B cell (primary cell): ENCODE measurements around the gene ELMO1. TPM values are rescaled to one million over a fixed set of nuclear protein-coding genes. Genes with fewer than 3 reads are reported as not detected.

Experiments used
- ATAC-seq: fragments of 200-7000 bp; cut with Tn5 transposase; one replicate; pipeline ENCODE4 v1.10.0; 2021; ENCODE audit warnings: low read depth, mild to moderate bottlenecking, moderate number of reproducible peaks, moderate library complexity
- CTCF ChIA-PET: fragments of 350-600 bp; sonication (Branson Sonifier 250); formaldehyde crosslinking; loops from one replicate; lab custom pipeline; 2021; ENCODE audit warnings: antibody characterized with exemption, inconsistent platforms; lab: Charles Lee
- POLR2A ChIA-PET: fragments of 350-600 bp; sonication (Branson Sonifier 250); formaldehyde crosslinking; loops from one replicate; lab custom pipeline; 2021; ENCODE audit warnings: antibody characterized with exemption; lab: Charles Lee
- DNase-seq: peaks from one replicate; pipeline ENCODE4 v3.0.0; 2013
- H2AFZ ChIP-seq: 2 replicates; pipeline ENCODE4 v1.6.1; 2012; ENCODE audit warnings: mild to moderate bottlenecking, low read depth, low read length; ENCODE audit not compliant: insufficient read depth, poor library complexity, severe bottlenecking
- H3K27ac ChIP-seq, 2 donors: 1 replicate in 1 of 2; 2 replicates in 1 of 2; pipeline ENCODE4 v1.5.1; 2012 to 2013; ENCODE audit warnings: low read length in 2 of 2, mild to moderate bottlenecking in 2 of 2, moderate library complexity in 1 of 2
- H3K27me3 ChIP-seq, 4 experiments: fragments of 200-600 bp in 1 of 4; sonication (generic) in 1 of 4; replicated peaks in 1 of 4; 1 replicate in 2 of 4; 2 replicates in 2 of 4; pipeline versions ENCODE4 v1.6.1 to v1.7.0; 2013 to 2016; ENCODE audit warnings: low read length in 3 of 4, mild to moderate bottlenecking in 2 of 4, mixed read lengths in 1 of 4, moderate library complexity in 1 of 4; ENCODE audit not compliant: insufficient read depth in 4 of 4, control insufficient read depth in 3 of 4; ENCODE audit errors: control extremely low read depth in 1 of 4
- H3K36me3 ChIP-seq, 2 experiments: replicated peaks in 1 of 2; 1 replicate in 1 of 2; 2 replicates in 1 of 2; pipeline versions ENCODE4 v1.6.1 to v1.7.1; 2013; ENCODE audit warnings: low read length in 1 of 2; ENCODE audit not compliant: insufficient read depth in 2 of 2, control insufficient read depth in 1 of 2; ENCODE audit errors: control extremely low read depth in 1 of 2, extremely low read depth in 1 of 2
- H3K4me1 ChIP-seq, 2 donors: fragments of 200-600 bp in 1 of 2; sonication (generic) in 1 of 2; 1 replicate in 1 of 2; 2 replicates in 1 of 2; pipeline versions ENCODE4 v1.5.1 to v1.6.1; 2013 to 2017; ENCODE audit warnings: low read length in 2 of 2; ENCODE audit not compliant: control insufficient read depth in 2 of 2, insufficient read depth in 2 of 2
- H3K4me2 ChIP-seq: replicated peaks from 2 replicates; pipeline ENCODE3; 2012; ENCODE audit warnings: mild to moderate bottlenecking, low read depth, low read length; ENCODE audit not compliant: poor library complexity, severe bottlenecking
- H3K4me3 ChIP-seq, 5 experiments: fragments of 200-600 bp in 1 of 5; sonication (generic) in 1 of 5; 1 replicate in 3 of 5; 2 replicates in 2 of 5; pipeline versions ENCODE4 v1.5.1 to v1.7.0; 2011 to 2016; ENCODE audit warnings: low read length in 4 of 5, mild to moderate bottlenecking in 4 of 5, low read depth in 2 of 5, control low read depth in 1 of 5, moderate library complexity in 1 of 5; ENCODE audit not compliant: insufficient read depth in 1 of 5; ENCODE audit errors: control extremely low read depth in 1 of 5, extremely low read depth in 1 of 5
- H3K79me2 ChIP-seq: fragments of 200-600 bp; sonication (generic); one replicate; pipeline ENCODE4 v1.6.0; 2016; ENCODE audit warnings: low read length; ENCODE audit not compliant: control insufficient read depth, insufficient read depth
- H3K9ac ChIP-seq: fragments of 200-600 bp; sonication (generic); 2 replicates; pipeline ENCODE4 v1.6.1; 2017; ENCODE audit warnings: mild to moderate bottlenecking, low read length, moderate library complexity
- H3K9me3 ChIP-seq, 3 donors: one replicate each; pipeline versions ENCODE4 v1.6.1 to v1.7.1; 2013; ENCODE audit warnings: low read length in 2 of 3; ENCODE audit not compliant: control insufficient read depth in 2 of 3, insufficient read depth in 1 of 3; ENCODE audit errors: control extremely low read depth in 1 of 3
- H4K20me1 ChIP-seq: 2 replicates; pipeline ENCODE4 v1.6.0; 2012; ENCODE audit warnings: mild to moderate bottlenecking, low read length; ENCODE audit not compliant: insufficient read depth, control insufficient read depth, poor library complexity, severe bottlenecking
- H3K27ac Mint-ChIP-seq: one replicate; pipeline ENCODE4 v1.8.0; 2021; ENCODE audit warnings: mixed read lengths
- H3K27me3 Mint-ChIP-seq: one replicate; pipeline ENCODE4 v1.8.0; 2021; ENCODE audit warnings: mixed read lengths
- H3K4me1 Mint-ChIP-seq: one replicate; pipeline ENCODE4 v1.8.0; 2021; ENCODE audit warnings: mixed read lengths
- H3K4me3 Mint-ChIP-seq: one replicate; pipeline ENCODE4 v1.8.0; 2021; ENCODE audit warnings: mixed read lengths
- H3K9me3 Mint-ChIP-seq: one replicate; pipeline ENCODE4 v1.8.0; 2022; ENCODE audit warnings: mixed read lengths; ENCODE audit not compliant: insufficient read depth
- CTCF ChIP-seq: fragments of 200-600 bp; IDR thresholded peaks from one replicate; pipeline ENCODE4 v1.8.0; 2022; ENCODE audit warnings: antibody characterized with exemption, mild to moderate bottlenecking
- EZH2 ChIP-seq: IDR thresholded peaks from 2 replicates; pipeline ENCODE4 v1.6.1; 2012; ENCODE audit warnings: borderline replicate concordance, low read depth, mild to moderate bottlenecking, moderate library complexity, low read length; ENCODE audit not compliant: insufficient read depth, poor library complexity, severe bottlenecking
- WGBS: methylation state at CpG from one replicate; pipeline ENCODE4 v1.1.5; 2013; ENCODE audit warnings: missing lambda C conversion rate; ENCODE audit not compliant: insufficient coverage; 5-methylcytosine and 5-hydroxymethylcytosine counted together
- intact Hi-C: fragments of 100-400 bp; cut with micrococcal nuclease; formaldehyde crosslinking; loops from one replicate; pipeline ENCODE4 v1.10.0; 2022
- polyA plus RNA-seq: library from polyadenylated mRNA; depleted of rRNA; stranded (reverse); fragments of >200 nt; gene quantifications from 2 replicates; pipeline ENCODE4 v1.2.3, GENCODE V29; 2012
- total RNA-seq, 2 donors: library from RNA; stranded (reverse); fragments of 120-200 nt in 1 of 2; gene quantifications; 1 replicate in 1 of 2; 2 replicates in 1 of 2; pipeline versions ENCODE4 v1.2.3 to v1.2.4, GENCODE V29; 2013 to 2022

The ELMO1 gene
- total and polyA plus RNA-seq, 2 donors (not counting 1 experiment from before 2014, with no cell fraction given): 44.7 to 177 TPM

- Histone ChIP-seq H3K9ac (no peak overlapping the region), H3K27ac (no peak overlapping the region), H3K4me1 (no peaks in the 10 kb centered on the region), H4K20me1 (peaks cover 29% of the 10 kb centered on the region), H3K36me3 (peaks cover 0 to 8% of the 10 kb centered on the region in 2 experiments), H2AFZ (no peak overlapping the region), H3K27me3 (no peaks in the 10 kb centered on the region), H3K4me2 (no peak overlapping the region), H3K9me3 (peaks cover 0 to 15% (median 13%) of the 10 kb centered on the region in 3 donors), H3K79me2 (peaks cover 76% of the 10 kb centered on the region), H3K4me3 (no peak overlapping the region)
- intact Hi-C loops: no loop called here
- no peak overlapping the region for H3K27ac Mint-ChIP-seq
- H3K9me3 Mint-ChIP-seq: peaks cover 11% of the 10 kb centered on the region
- DNase-seq: no peak
- no peak overlapping the region for H3K4me3 Mint-ChIP-seq
- no peaks in the 10 kb centered on the region for H3K27me3 Mint-ChIP-seq
- TF ChIP-seq CTCF: no peak
- TF ChIP-seq EZH2: no peak
- POLR2A ChIA-PET: no interaction called here
- ATAC-seq: no peak
- WGBS: 60% methylated on average over 1 of the region's 4 CpGs
- peaks cover 11% of the 10 kb centered on the region for H3K4me1 Mint-ChIP-seq
- CTCF ChIA-PET: interaction anchor here (1.1 kb wide), 1 partner anchor 180 kb away, joined by 3 read pairs; no protein-coding TSS in a partner anchor
Observed at GRCh38 chr7:37379546-37380277, 69.0 kb downstream of the ELMO1 start.

GRCh38 chr7:37377231-37377630 lies 71.4 kb downstream of the ELMO1 start:
- Histone ChIP-seq H3K4me2 (no peak overlapping the region), H4K20me1 (peaks cover 38% of the 10 kb centered on the region), H3K9me3 (peaks cover 0 to 15% (median 13%) of the 10 kb centered on the region in 3 donors), H3K9ac (no peak overlapping the region), H3K79me2 (peaks cover 90% of the 10 kb centered on the region), H3K4me3 (no peak overlapping the region), H3K27ac (no peak overlapping the region), H3K4me1 (no peaks in the 10 kb centered on the region), H3K36me3 (peaks cover 0 to 8% of the 10 kb centered on the region in 2 experiments), H2AFZ (no peak overlapping the region), H3K27me3 (no peaks in the 10 kb centered on the region)
- WGBS: 96% methylated on average over 5 of the region's 5 CpGs
- ChIA-PET POLR2A (no interaction called here), CTCF (interaction anchor here (1.4 kb wide), 1 partner anchor 8 kb away, joined by 5 read pairs; no protein-coding TSS in a partner anchor)
- H3K27me3 Mint-ChIP-seq: no peaks in the 10 kb centered on the region
- ATAC-seq (no peak), DNase-seq (no peak)
- TF ChIP-seq EZH2: no peak
- no peak for TF ChIP-seq CTCF
- peaks cover 11% of the 10 kb centered on the region for H3K9me3 Mint-ChIP-seq
- H3K4me3 Mint-ChIP-seq: no peak overlapping the region
- H3K27ac Mint-ChIP-seq: no peak overlapping the region
- intact Hi-C loops: no loop called here
- peaks cover 7% of the 10 kb centered on the region for H3K4me1 Mint-ChIP-seq
